ENCODE data around the gene LAP3.

Gene LAP3

DNA sequence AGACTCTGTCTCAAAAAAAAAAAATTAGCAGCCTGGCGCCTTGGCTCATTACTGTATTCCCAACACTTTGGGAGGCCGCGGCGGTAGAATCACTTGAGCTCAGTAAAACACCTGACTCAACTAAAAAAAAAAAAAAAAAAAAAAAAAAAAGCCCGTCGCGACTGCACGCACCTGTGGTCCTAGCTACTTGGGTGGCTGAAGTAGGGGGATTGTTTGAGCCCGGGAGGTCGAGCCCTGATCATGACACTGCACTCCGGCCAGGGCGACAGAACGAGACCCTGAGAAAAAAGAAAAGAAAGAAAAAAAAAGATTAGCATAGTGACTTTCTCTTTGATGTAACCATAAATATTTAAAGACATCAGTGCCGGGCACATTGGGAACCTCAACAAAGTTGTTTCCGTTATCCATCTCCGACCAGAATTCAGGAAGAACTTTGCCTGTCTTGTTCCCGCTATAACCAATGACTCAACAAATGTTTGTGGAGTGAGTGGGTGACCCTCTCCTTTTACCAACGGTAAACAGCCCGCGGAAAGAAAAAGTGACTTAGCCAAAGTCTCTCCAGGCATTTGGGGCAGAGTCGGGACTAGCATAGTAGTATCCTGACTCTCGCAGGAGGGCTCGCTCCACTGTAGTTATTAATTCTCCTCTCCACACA is 36.9 kb downstream of the LAP3 start:
- TF ChIP-seq, protein P1, sequence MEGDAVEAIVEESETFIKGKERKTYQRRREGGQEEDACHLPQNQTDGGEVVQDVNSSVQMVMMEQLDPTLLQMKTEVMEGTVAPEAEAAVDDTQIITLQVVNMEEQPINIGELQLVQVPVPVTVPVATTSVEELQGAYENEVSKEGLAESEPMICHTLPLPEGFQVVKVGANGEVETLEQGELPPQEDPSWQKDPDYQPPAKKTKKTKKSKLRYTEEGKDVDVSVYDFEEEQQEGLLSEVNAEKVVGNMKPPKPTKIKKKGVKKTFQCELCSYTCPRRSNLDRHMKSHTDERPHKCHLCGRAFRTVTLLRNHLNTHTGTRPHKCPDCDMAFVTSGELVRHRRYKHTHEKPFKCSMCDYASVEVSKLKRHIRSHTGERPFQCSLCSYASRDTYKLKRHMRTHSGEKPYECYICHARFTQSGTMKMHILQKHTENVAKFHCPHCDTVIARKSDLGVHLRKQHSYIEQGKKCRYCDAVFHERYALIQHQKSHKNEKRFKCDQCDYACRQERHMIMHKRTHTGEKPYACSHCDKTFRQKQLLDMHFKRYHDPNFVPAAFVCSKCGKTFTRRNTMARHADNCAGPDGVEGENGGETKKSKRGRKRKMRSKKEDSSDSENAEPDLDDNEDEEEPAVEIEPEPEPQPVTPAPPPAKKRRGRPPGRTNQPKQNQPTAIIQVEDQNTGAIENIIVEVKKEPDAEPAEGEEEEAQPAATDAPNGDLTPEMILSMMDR (IDR thresholded peaks at IDR 0.05), result no peak

DNA sequence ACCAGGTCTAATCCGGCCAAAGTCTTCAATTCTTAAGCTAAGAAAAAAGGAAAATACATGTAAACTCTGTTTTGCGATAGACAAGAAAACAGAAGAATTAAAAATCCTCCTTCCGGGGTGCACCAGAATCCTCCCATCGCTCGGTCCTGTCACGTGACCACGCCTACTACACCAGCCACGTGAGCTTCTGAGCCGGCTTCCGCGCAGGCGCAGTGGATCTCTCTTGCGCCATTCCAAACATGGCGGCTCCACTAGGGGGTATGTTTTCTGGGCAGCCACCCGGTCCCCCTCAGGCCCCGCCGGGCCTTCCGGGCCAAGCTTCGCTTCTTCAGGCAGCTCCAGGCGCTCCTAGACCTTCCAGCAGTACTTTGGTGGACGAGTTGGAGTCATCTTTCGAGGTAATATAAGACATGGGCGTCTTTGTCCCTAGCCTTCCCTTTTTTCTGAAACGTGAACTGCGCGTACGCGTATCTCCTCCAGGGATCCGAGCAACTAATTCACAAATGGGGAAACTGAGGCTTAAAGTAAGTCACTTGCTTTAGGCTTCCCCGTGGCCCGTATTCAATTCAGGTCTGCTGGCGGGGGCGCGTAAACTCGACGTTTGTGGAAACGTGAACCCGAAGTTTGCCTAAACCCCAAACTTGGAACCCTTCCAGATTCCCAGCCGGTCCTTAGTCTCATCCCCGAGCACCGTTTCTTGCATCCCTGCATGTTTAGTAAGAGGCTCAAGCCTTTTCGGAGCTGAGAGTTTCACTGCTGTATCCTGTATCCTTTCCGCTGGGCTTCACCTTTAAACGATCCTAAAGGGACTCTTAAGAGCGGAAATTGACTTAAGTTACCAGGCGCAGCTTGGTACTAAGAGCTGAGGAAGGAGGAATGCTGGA is 37.7 kb downstream of the LAP3 start, which contains the start of gene MED28:
TSS of gene MED28 (plus strand) at position 226 of the 884 bp plus-strand sequence. CDS start at position 240, 14 bp downstream.
- TF ChIP-seq, protein P1 (IDR thresholded peaks at IDR 0.05), result no peak

DNA sequence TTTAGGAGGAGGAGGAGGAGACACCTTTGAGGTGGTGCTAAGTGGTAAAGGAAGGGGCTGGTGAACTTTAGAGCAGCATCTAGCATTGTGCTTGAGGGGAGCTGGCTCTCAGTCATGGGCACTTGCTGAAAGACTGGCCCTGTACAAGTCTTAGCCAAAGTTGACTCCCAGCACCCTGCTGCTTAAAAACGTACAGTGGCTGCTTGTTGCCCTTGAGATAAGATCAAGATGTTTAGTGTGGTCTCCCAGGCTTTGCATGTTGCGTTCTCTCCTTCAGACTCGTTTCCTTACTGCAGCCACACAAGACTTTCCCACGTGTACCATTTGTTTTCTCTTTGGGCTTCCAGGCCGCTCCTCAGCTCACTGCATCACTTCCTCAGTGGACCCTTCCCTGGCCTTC is 39.3 kb downstream of the LAP3 start:
- TF ChIP-seq, protein P1 (IDR thresholded peaks at IDR 0.05), result no peak

DNA sequence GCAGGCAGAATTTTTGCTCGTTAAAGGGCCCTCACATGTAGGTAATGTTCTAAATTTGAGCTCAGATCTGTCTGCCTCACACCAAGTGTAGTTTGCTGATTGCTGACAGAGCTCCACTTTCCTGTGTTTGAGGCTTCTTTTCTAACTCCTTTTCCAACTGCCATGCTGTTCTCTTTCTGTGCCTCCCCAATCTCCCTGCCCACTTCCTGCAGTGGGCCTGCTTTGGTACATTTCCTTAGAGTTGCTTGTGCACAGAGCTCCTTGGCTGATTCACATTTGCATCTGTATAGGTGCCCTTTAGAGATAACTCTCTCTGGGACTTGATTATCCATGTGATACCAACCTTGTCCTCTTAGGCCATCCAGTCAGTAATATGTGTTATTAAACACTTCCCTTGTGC is 41.9 kb downstream of the LAP3 start:
- TF ChIP-seq, protein P1 (IDR thresholded peaks at IDR 0.05), result no peak

DNA sequence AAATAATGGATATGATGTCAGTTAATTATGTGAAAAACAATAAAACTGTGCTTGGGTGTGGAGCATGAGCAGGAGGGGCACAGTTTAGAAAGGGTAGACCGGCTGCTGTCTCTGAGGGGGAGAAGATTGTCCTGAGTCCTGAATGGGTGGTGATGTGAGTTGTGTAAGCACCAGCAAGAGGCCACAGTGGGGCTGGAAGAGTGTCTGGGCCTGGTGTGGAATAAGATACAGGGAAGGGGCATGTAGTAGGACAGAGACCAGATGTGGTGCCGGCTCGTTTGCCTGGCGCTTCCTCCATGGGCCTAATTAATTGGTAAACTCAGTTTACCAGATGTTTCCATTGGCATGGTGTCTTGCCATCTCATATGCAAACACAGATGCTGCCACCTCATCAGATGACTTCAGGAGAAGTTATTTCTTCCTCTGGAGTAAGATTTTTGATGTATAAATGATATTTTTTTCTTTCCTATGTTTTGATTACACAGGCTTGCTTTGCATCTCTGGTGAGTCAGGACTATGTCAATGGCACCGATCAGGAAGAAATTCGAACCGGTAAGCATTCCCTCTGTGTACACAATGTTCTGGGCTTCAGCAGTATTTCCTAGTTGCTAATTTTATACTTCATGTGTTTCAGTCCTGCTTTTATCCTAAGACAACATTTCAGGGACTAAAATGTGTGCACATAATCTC is 42.6 kb downstream of the LAP3 start:
- TF ChIP-seq, protein P1 (IDR thresholded peaks at IDR 0.05), result no peak

DNA sequence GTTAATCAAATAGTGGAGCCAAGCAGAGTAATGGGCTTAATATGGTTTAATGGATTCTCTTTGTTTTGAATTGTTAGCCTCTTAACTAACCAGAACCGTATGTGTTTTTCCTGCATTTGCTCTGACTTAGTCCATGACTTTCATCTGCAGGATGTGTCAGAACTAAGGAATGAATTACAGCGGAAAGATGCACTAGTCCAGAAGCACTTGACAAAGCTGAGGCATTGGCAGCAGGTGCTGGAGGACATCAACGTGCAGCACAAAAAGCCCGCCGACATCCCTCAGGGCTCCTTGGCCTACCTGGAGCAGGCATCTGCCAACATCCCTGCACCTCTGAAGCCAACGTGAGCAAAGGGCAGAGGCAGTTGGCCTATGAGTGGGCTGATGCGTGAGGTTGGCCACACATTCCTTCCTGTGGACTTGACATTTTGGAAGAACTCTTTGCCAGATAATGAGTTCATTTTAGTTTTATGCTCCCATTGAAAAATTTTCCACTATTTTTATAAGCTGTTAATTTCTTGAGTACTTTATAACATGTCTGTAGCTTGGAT is 46.5 kb downstream of the LAP3 start:
- TF ChIP-seq, protein P1 (IDR thresholded peaks at IDR 0.05), result no peak

DNA sequence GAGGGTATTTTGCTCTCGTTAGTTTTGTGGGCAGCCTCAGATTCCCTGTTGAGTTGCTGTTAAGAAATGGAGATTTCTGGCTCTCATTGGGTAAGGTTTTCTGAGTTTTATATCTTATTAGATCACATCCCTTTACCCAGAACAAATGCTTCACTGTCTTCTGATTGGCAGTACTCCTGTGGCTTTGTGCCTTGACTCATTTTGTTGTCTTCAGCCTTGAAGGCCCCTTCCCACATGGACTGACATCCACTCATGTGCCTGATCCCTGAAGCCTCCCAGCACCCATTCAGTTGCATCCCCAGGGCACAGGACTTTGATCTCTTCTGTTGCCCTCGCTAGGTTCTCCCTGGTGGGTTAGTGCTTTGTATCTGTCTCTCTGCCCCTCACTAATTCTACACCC is 47.8 kb downstream of the LAP3 start:
- TF ChIP-seq, protein P1 (IDR thresholded peaks at IDR 0.05), result no peak

Data from LNCAP (cell line).